Loucy (cell line): ENCODE results near the gene RSPH9.

Experiments
- EZH2phosphoT487 ChIP-seq: fragments of 200-600 bp; IDR thresholded peaks from 2 replicates; pipeline ENCODE4 v1.6.1; 2018; ENCODE audit warnings: antibody characterized with exemption, mild to moderate bottlenecking, moderate library complexity, borderline replicate concordance
- TF ChIP-seq, protein P1 (sequence below): fragments of 200-600 bp; sonication (generic); conservative IDR thresholded peaks from 2 replicates; pipeline ENCODE4 v1.5.1; 2014; ENCODE audit warnings: mild to moderate bottlenecking, antibody characterized with exemption, low read length

GRCh38 chr6:43614396-43614730, 30.5 kb upstream of the RSPH9 start:
- TF ChIP-seq, protein P1, sequence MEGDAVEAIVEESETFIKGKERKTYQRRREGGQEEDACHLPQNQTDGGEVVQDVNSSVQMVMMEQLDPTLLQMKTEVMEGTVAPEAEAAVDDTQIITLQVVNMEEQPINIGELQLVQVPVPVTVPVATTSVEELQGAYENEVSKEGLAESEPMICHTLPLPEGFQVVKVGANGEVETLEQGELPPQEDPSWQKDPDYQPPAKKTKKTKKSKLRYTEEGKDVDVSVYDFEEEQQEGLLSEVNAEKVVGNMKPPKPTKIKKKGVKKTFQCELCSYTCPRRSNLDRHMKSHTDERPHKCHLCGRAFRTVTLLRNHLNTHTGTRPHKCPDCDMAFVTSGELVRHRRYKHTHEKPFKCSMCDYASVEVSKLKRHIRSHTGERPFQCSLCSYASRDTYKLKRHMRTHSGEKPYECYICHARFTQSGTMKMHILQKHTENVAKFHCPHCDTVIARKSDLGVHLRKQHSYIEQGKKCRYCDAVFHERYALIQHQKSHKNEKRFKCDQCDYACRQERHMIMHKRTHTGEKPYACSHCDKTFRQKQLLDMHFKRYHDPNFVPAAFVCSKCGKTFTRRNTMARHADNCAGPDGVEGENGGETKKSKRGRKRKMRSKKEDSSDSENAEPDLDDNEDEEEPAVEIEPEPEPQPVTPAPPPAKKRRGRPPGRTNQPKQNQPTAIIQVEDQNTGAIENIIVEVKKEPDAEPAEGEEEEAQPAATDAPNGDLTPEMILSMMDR: no peak
- TF ChIP-seq EZH2phosphoT487: no peak
